Activated naive CD4-positive, alpha-beta T cell treated with anti-CD3 and anti-CD28 coated beads for 36 hours (primary cell): ENCODE measurements around the gene OR52E4. TPM values are rescaled to one million over a fixed set of nuclear protein-coding genes. Genes with fewer than 3 reads are reported as not detected.

Experiments used
- CTCF ChIA-PET: fragments of 350-600 bp; sonication (Branson Sonifier 250); formaldehyde crosslinking; loops from one replicate; lab custom pipeline; 2021; ENCODE audit warnings: antibody characterized with exemption; lab: Charles Lee
- DNase-seq: peaks from one replicate; pipeline ENCODE4 v3.0.0-alpha.2; 2020
- H3K27ac Mint-ChIP-seq: one replicate; pipeline ENCODE4 v1.8.0; 2021; ENCODE audit warnings: mild to moderate bottlenecking, mixed read lengths
- H3K27me3 Mint-ChIP-seq: one replicate; pipeline ENCODE4 v1.8.0; 2021; ENCODE audit warnings: low read depth, mixed read lengths
- H3K36me3 Mint-ChIP-seq: one replicate; pipeline ENCODE4 v1.8.0; 2021; ENCODE audit warnings: low read depth, mixed read lengths
- H3K4me1 Mint-ChIP-seq: one replicate; pipeline ENCODE4 v1.8.0; 2021; ENCODE audit warnings: low read depth, mixed read lengths
- H3K4me3 Mint-ChIP-seq: one replicate; pipeline ENCODE4 v1.8.0; 2021; ENCODE audit warnings: mild to moderate bottlenecking, moderate library complexity, mixed read lengths
- H3K9me3 Mint-ChIP-seq: one replicate; pipeline ENCODE4 v1.8.0; 2021; ENCODE audit warnings: mixed read lengths
- intact Hi-C: fragments of 100-400 bp; cut with micrococcal nuclease; formaldehyde crosslinking; loops from one replicate; pipeline ENCODE4 v1.15.1; 2023
- total RNA-seq, 2 experiments: library from RNA; stranded (reverse); gene quantifications; one replicate each; pipeline ENCODE4 v1.2.3, GENCODE V29; 2021

The OR52E4 gene
- total RNA-seq: not detected

GRCh38 chr11:5880329-5880728 lies at the start of gene OR52E4:
TSS of gene OR52E4 (plus strand) at chr11:5880629. CDS start at chr11:5884293, 3,664 bp downstream.
- no peaks in the 10 kb centered on the region for H3K36me3 Mint-ChIP-seq
- no peaks in the 10 kb centered on the region for H3K9me3 Mint-ChIP-seq
- no peak within 1 kb of the TSS for H3K27ac Mint-ChIP-seq
- H3K4me1 Mint-ChIP-seq: no peaks in the 10 kb centered on the region
- no peak for DNase-seq
- intact Hi-C loops: no loop called here
- CTCF ChIA-PET: no interaction called here
- no peak within 1 kb of the TSS for H3K4me3 Mint-ChIP-seq
- peaks cover 7% of the 10 kb centered on the region for H3K27me3 Mint-ChIP-seq

GRCh38 chr11:5831196-5831829 lies 49.1 kb upstream of the OR52E4 start:
- CTCF ChIA-PET: no interaction called here
- no peak overlapping the region for H3K4me3 Mint-ChIP-seq
- DNase-seq: no peak

DNA sequence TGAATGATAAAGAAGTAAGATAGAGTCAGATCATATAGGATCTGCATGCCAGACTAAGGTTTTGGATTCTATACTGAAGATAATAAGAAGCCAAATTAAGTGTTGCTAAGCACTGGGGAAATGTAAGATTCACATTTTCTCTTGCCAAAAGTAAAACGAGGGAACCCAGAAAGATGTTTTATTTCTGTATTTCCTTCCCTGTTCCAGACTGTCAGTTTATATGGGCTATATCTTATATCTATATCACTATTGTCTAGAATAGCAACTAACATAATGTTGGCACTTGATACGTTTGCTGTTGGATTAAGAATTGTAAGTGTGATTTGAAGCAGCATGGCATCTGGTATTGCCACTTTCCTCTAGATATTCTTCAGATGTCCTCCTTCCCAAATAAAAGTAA lies 47.0 kb upstream of the OR52E4 start:
- intact Hi-C loops: no loop called here
- Mint-ChIP-seq H3K4me1 (no peaks in the 10 kb centered on the region), H3K36me3 (no peaks in the 10 kb centered on the region), H3K27me3 (peaks cover 12% of the 10 kb centered on the region), H3K27ac (no peak overlapping the region), H3K9me3 (no peaks in the 10 kb centered on the region), H3K4me3 (no peak overlapping the region)
- no peak for DNase-seq
- CTCF ChIA-PET: no interaction called here

More at GRCh38 chr11:5831196-5831829, 49.1 kb upstream of the OR52E4 start:
- intact Hi-C loops: no loop called here
- H3K27ac Mint-ChIP-seq: no peak overlapping the region
- H3K27me3 Mint-ChIP-seq: peaks cover 8% of the 10 kb centered on the region
- H3K9me3 Mint-ChIP-seq: no peaks in the 10 kb centered on the region
- H3K36me3 Mint-ChIP-seq: no peaks in the 10 kb centered on the region
- no peaks in the 10 kb centered on the region for H3K4me1 Mint-ChIP-seq

GRCh38 chr11:5837695-5838094 lies 42.7 kb upstream of the OR52E4 start:
- no peak overlapping the region for H3K4me3 Mint-ChIP-seq
- CTCF ChIA-PET: no interaction called here

DNA sequence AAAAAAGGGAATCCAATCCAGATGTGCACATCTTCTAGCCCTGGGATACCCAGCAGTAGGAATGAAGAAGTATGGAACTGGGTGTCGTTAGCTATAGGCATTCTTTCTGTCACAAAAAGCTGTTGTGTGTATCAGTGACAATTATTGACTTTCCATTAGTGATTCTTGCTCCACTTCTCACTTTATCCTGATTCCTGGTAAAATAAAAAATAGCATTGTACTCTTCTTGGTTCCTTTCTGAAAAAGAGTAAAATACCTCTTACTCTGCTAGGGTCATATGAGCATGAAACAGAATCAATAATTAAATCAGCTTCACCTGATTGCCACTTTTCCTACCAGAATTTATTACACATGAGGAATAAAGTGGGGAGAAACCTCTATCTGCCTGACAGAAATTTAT lies 38.6 kb upstream of the OR52E4 start, which contains the start of gene OR52E6:
OR52E6 (minus strand) TSS at position 101 of the 400 bp plus-strand sequence; CDS start at position 101, 0 bp downstream.
- no peak for DNase-seq
- peaks cover 13% of the 10 kb centered on the region for H3K27me3 Mint-ChIP-seq
- no peaks in the 10 kb centered on the region for H3K9me3 Mint-ChIP-seq
- H3K4me3 Mint-ChIP-seq: no peak within 1 kb of the TSS
- intact Hi-C loops: no loop called here
- H3K27ac Mint-ChIP-seq: no peak within 1 kb of the TSS
- H3K4me1 Mint-ChIP-seq: no peaks in the 10 kb centered on the region
- CTCF ChIA-PET: no interaction called here
- no peaks in the 10 kb centered on the region for H3K36me3 Mint-ChIP-seq

More at GRCh38 chr11:5837695-5838094, 42.7 kb upstream of the OR52E4 start:
- DNase-seq: no peak
- Mint-ChIP-seq H3K4me1 (no peaks in the 10 kb centered on the region), H3K36me3 (no peaks in the 10 kb centered on the region), H3K27me3 (peaks cover 17% of the 10 kb centered on the region), H3K27ac (no peak overlapping the region), H3K9me3 (no peaks in the 10 kb centered on the region)
- intact Hi-C loops: no loop called here

- Mint-ChIP-seq H3K27ac (no peak overlapping the region), H3K9me3 (no peaks in the 10 kb centered on the region), H3K4me1 (no peaks in the 10 kb centered on the region), H3K36me3 (no peaks in the 10 kb centered on the region), H3K27me3 (peaks cover 3% of the 10 kb centered on the region), H3K4me3 (no peak overlapping the region)
- intact Hi-C loops: no loop called here
- no peak for DNase-seq
- CTCF ChIA-PET: interaction anchor here (0.7 kb wide), 1 partner anchor 291 kb away, joined by 3 read pairs; no protein-coding TSS in a partner anchor
These were observed 33.7 kb upstream of the OR52E4 start for GRCh38 chr11:5846701-5847100.

- intact Hi-C loops: no loop called here
- no peaks in the 10 kb centered on the region for H3K4me1 Mint-ChIP-seq
- CTCF ChIA-PET: interaction anchor here (0.6 kb wide), 1 partner anchor 11 kb away, joined by 3 read pairs; no protein-coding TSS in a partner anchor
- no peak overlapping the region for H3K27ac Mint-ChIP-seq
- H3K36me3 Mint-ChIP-seq: no peaks in the 10 kb centered on the region
- no peak overlapping the region for H3K4me3 Mint-ChIP-seq
- peaks cover 7% of the 10 kb centered on the region for H3K27me3 Mint-ChIP-seq
- no peaks in the 10 kb centered on the region for H3K9me3 Mint-ChIP-seq
- no peak for DNase-seq
These were observed 32.7 kb upstream of the OR52E4 start for GRCh38 chr11:5847711-5848110.

DNA sequence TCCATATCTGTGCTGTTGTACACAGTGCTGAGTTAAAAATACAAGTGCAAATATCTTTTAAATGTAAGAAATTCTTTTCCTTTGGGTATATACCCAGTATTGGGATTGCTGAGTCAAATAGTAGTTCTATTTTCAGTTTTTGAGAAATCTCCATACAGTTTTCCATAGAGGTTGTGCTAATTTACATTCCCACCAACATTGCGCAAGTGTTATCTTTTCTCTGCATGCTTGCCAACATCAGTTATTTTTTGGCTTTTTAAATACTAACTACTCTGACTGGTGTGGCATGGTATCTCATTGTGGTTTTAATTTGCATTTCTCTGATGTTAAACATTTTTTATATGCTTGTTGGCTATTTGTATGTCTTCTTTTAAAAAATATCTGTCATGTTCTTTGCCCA lies 29.4 kb upstream of the OR52E4 start:
- Mint-ChIP-seq H3K27me3 (peaks cover 23% of the 10 kb centered on the region), H3K27ac (no peak overlapping the region), H3K4me3 (no peak overlapping the region), H3K4me1 (no peaks in the 10 kb centered on the region), H3K9me3 (peaks cover 2% of the 10 kb centered on the region), H3K36me3 (no peaks in the 10 kb centered on the region)
- intact Hi-C loops: no loop called here
- CTCF ChIA-PET: no interaction called here
- no peak for DNase-seq

DNA sequence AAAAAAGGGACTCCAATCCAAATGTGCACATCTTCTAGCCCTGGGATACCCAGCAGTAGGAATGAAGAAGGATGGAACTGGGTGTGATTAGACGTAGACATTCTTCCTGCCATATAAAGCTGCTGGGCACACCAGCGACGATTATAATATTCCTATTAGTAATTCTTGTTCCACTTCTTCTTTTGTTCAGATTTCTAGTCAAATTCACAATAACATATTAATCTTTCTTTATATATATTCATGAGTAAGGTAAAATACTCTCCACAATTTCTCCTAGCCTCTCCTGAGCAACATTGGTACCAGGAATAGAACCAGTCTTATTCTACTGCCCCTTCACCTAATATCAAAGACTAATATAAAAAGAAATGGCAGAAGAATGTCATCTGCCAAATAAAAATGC lies 22.8 kb upstream of the OR52E4 start, which contains the start of gene OR52E8:
OR52E8 (minus strand) TSS at position 101 of the 400 bp plus-strand sequence; CDS start at position 101, 0 bp downstream.
- Mint-ChIP-seq H3K36me3 (no peaks in the 10 kb centered on the region), H3K9me3 (peaks cover 2% of the 10 kb centered on the region), H3K4me3 (no peak within 1 kb of the TSS), H3K4me1 (no peaks in the 10 kb centered on the region), H3K27me3 (peaks cover 28% of the 10 kb centered on the region), H3K27ac (no peak within 1 kb of the TSS)
- CTCF ChIA-PET: no interaction called here
- intact Hi-C loops: no loop called here
- DNase-seq: no peak

GRCh38 chr11:5865826-5866225 lies 14.6 kb upstream of the OR52E4 start:
- Mint-ChIP-seq H3K9me3 (peaks cover 3% of the 10 kb centered on the region), H3K4me1 (no peaks in the 10 kb centered on the region), H3K27ac (no peak overlapping the region), H3K4me3 (no peak overlapping the region), H3K36me3 (no peaks in the 10 kb centered on the region), H3K27me3 (peaks cover 24% of the 10 kb centered on the region)
- CTCF ChIA-PET: no interaction called here
- intact Hi-C loops: no loop called here
- no peak for DNase-seq

- intact Hi-C loops: no loop called here
- no peak overlapping the region for H3K4me3 Mint-ChIP-seq
These were observed 1.9 kb upstream of the OR52E4 start for GRCh38 chr11:5878564-5878963.

DNA sequence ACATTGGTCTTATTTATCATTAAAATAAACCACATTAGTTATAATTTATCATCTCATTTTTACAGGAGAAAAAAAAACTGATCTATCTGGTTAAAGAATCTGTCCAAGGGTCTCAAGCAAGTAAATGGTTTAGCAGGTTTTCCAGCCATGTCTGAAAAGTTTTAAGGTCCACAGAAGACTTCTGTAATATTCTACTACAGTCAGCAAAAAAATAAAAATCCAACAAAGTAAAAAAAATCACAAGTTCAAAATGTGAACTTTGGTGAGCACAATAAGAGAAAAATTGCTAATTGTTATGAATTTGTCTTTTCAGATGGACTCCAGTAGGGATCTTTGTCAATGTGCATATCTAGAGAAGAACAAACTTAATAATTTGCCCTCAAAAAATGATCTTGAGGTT lies 1.3 kb downstream of the OR52E4 start:
- Mint-ChIP-seq H3K4me1 (no peaks in the 10 kb centered on the region), H3K4me3 (no peak overlapping the region), H3K27ac (no peak overlapping the region), H3K36me3 (no peaks in the 10 kb centered on the region), H3K9me3 (no peaks in the 10 kb centered on the region), H3K27me3 (peaks cover 7% of the 10 kb centered on the region)
- intact Hi-C loops: no loop called here
- no peak for DNase-seq
- CTCF ChIA-PET: interaction anchor here (0.9 to 1.0 kb wide), 2 partner anchors 10 to 12 kb away, joined by 3 read pairs; no protein-coding TSS in a partner anchor

More at GRCh38 chr11:5878564-5878963, 1.9 kb upstream of the OR52E4 start:
- CTCF ChIA-PET: interaction anchor here (0.9 kb wide), 1 partner anchor 9 kb away, joined by 3 read pairs; no protein-coding TSS in a partner anchor
- Mint-ChIP-seq H3K36me3 (no peaks in the 10 kb centered on the region), H3K27me3 (peaks cover 9% of the 10 kb centered on the region), H3K27ac (no peak overlapping the region), H3K4me1 (no peaks in the 10 kb centered on the region), H3K9me3 (no peaks in the 10 kb centered on the region)
- DNase-seq: no peak

DNA sequence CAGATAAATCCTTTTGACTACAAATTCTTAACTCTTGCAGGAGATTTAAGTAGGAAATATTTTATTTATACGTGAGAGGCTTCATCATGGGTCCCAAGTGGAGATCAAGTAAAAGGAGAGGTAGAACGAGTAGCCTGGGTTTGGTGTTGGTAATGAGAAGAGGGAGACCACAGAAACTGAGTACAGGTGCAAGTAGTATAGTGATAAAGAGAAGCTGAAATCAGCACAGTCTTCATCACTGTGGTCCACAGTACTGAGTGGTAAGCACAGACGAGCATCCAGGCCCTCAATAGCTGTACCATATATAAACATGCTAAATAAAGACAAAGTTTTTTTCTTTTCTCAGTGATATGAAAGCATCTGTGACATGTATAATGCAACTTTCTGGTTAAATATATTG lies 6.7 kb downstream of the OR52E4 start:
- CTCF ChIA-PET: interaction anchor here (1.3 kb wide), 1 partner anchor 78 kb away, joined by 4 read pairs; the partner anchor contains the start of gene OR52N2
- Mint-ChIP-seq H3K27me3 (peaks cover 6% of the 10 kb centered on the region), H3K27ac (no peak overlapping the region), H3K4me1 (no peaks in the 10 kb centered on the region), H3K36me3 (no peaks in the 10 kb centered on the region), H3K9me3 (no peaks in the 10 kb centered on the region), H3K4me3 (no peak overlapping the region)
- intact Hi-C loops: no loop called here
- DNase-seq: no peak
